ENCODE data around the gene SLC25A21.
"Not testable (repeated sequence)": the region's sequence is repeated elsewhere in the genome, so short reads cannot be mapped to it uniquely, and the experiment has no call there.

The SLC25A21 gene

GRCh38 chr14:37172024-37172869 is at the start of gene SLC25A21:
Gene SLC25A21, minus strand, starts transcription at chr14:37172606.
- DNase-seq, result no peak

GRCh38 chr14:37221073-37221472 is 48.7 kb upstream of the SLC25A21 start:
- DNase-seq, result no peak

GRCh38 chr14:37215345-37215744 is 42.9 kb upstream of the SLC25A21 start:
- DNase-seq, result no peak

- DNase-seq, result no peak
These were observed 40.6 kb upstream of the SLC25A21 start for GRCh38 chr14:37213016-37213415.

- DNase-seq, result no peak
These were observed 38.0 kb upstream of the SLC25A21 start for GRCh38 chr14:37210448-37210847.

GRCh38 chr14:37209617-37210016 is 37.2 kb upstream of the SLC25A21 start:
- not testable (repeated sequence) for DNase-seq

- not testable (repeated sequence) for DNase-seq
These were observed 33.5 kb upstream of the SLC25A21 start for GRCh38 chr14:37205623-37206605.

GRCh38 chr14:37203423-37203822 is 31.0 kb upstream of the SLC25A21 start:
- DNase-seq, result no peak

GRCh38 chr14:37202812-37203211 is 30.4 kb upstream of the SLC25A21 start:
- no peak for DNase-seq

GRCh38 chr14:37202265-37202664 is 29.9 kb upstream of the SLC25A21 start:
- DNase-seq, result no peak

- DNase-seq, result no peak
These were observed 29.3 kb upstream of the SLC25A21 start for GRCh38 chr14:37201724-37202123.

GRCh38 chr14:37198907-37199306 is 26.5 kb upstream of the SLC25A21 start:
- DNase-seq, result no peak

- no peak for DNase-seq
These were observed 25.8 kb upstream of the SLC25A21 start for GRCh38 chr14:37198273-37198598.

- peak in 1 of 2 experiments; percentile 1 for DNase-seq
These were observed 25.2 kb upstream of the SLC25A21 start, which contains the start of gene MIPOL1 for GRCh38 chr14:37197421-37198272. Gene MIPOL1, plus strand, starts transcription at chr14:37197937. Its CDS starts 49,952 bp downstream, at chr14:37247889.

- no peak for DNase-seq
These were observed 24.4 kb upstream of the SLC25A21 start for GRCh38 chr14:37196604-37197420.

- no peak for DNase-seq
These were observed 22.9 kb upstream of the SLC25A21 start for GRCh38 chr14:37195327-37195726.

- DNase-seq, result no peak
These were observed 22.3 kb upstream of the SLC25A21 start for GRCh38 chr14:37194698-37195097.

- not testable (repeated sequence) for DNase-seq
These were observed 17.3 kb upstream of the SLC25A21 start for GRCh38 chr14:37189733-37190132.

- DNase-seq, result not testable (repeated sequence)
These were observed 15.6 kb upstream of the SLC25A21 start for GRCh38 chr14:37187840-37188577.

GRCh38 chr14:37187294-37187693 is 14.9 kb upstream of the SLC25A21 start:
- DNase-seq, result no peak

GRCh38 chr14:37186865-37187264 is 14.5 kb upstream of the SLC25A21 start:
- no peak for DNase-seq
